Neural progenitor cell (in vitro differentiated cells): ENCODE results near the gene MTG2. TPM values are rescaled to one million over a fixed set of nuclear protein-coding genes. Genes with fewer than 3 reads are reported as not detected.

Experiments
- DNase-seq: peaks from one replicate; pipeline ENCODE4 v3.0.0-alpha.2; 2016; ENCODE audit warnings: low spot score
- H2AFZ ChIP-seq: fragments of 200-600 bp; sonication (generic); replicated peaks from 2 replicates; pipeline ENCODE4 v1.6.1; 2016; ENCODE audit warnings: antibody characterized with exemption
- H3F3A ChIP-seq: fragments of 200-600 bp; sonication (generic); 2 replicates; pipeline ENCODE4 v1.6.1; 2016; ENCODE audit warnings: antibody characterized with exemption, low read depth
- H3K27ac ChIP-seq: fragments of 200-600 bp; sonication (generic); 2 replicates; pipeline ENCODE4 v1.5.1; 2016; ENCODE audit warnings: mild to moderate bottlenecking
- H3K27me3 ChIP-seq: fragments of 200-600 bp; sonication (generic); 2 replicates; pipeline ENCODE4 v1.6.1; 2016; ENCODE audit warnings: mild to moderate bottlenecking, moderate library complexity
- H3K36me3 ChIP-seq: fragments of 200-600 bp; sonication (generic); 2 replicates; pipeline ENCODE4 v1.5.1; 2016
- H3K4me1 ChIP-seq: fragments of 200-600 bp; sonication (generic); 2 replicates; pipeline ENCODE4 v1.6.1; 2016; ENCODE audit warnings: mixed run types
- H3K4me2 ChIP-seq: fragments of 200-600 bp; sonication (generic); 2 replicates; pipeline ENCODE4 v1.6.1; 2016
- H3K4me3 ChIP-seq: fragments of 200-600 bp; sonication (generic); 2 replicates; pipeline ENCODE4 v1.5.1; 2016
- H3K79me2 ChIP-seq: fragments of 200-600 bp; sonication (generic); 2 replicates; pipeline ENCODE4 v1.6.1; 2016; ENCODE audit warnings: low read depth
- H3K9ac ChIP-seq: fragments of 200-600 bp; sonication (generic); 2 replicates; pipeline ENCODE4 v1.6.1; 2016
- H3K9me3 ChIP-seq: fragments of 200-600 bp; sonication (generic); 2 replicates; pipeline ENCODE4 v1.5.1; 2016; ENCODE audit warnings: low read depth
- H4K20me1 ChIP-seq: fragments of 200-600 bp; sonication (generic); 2 replicates; pipeline ENCODE4 v1.6.1; 2016; ENCODE audit warnings: low read depth
- H3K27ac Mint-ChIP-seq: 3 replicates; pipeline ENCODE4 v1.8.0; 2021; ENCODE audit warnings: mixed read lengths
- H3K27me3 Mint-ChIP-seq: 2 replicates; pipeline ENCODE4 v1.8.0; 2022; ENCODE audit warnings: low read depth, mild to moderate bottlenecking, inconsistent platforms, moderate library complexity, mixed read lengths; ENCODE audit not compliant: insufficient read depth
- H3K36me3 Mint-ChIP-seq: 3 replicates; pipeline ENCODE4 v1.8.0; 2021; ENCODE audit warnings: mixed read lengths
- H3K4me1 Mint-ChIP-seq: 3 replicates; pipeline ENCODE4 v1.8.0; 2021; ENCODE audit warnings: mixed read lengths
- H3K4me3 Mint-ChIP-seq: 3 replicates; pipeline ENCODE4 v1.8.0; 2021; ENCODE audit warnings: mild to moderate bottlenecking, moderate library complexity, mixed read lengths
- H3K9me3 Mint-ChIP-seq: 3 replicates; pipeline ENCODE4 v1.8.0; 2020; ENCODE audit warnings: mixed read lengths
- EZH2 ChIP-seq: fragments of 200-600 bp; sonication (generic); IDR thresholded peaks from 2 replicates; pipeline ENCODE4 v1.6.1; 2017; ENCODE audit warnings: antibody characterized with exemption, mild to moderate bottlenecking, moderate library complexity
- EZH2phosphoT487 ChIP-seq: fragments of 200-600 bp; sonication (generic); IDR thresholded peaks from 2 replicates; pipeline ENCODE4 v1.6.1; 2017; ENCODE audit warnings: antibody characterized with exemption
- total RNA-seq: library from RNA; depleted of rRNA; stranded (reverse); fragments of >200 nt; gene quantifications from 2 replicates; pipeline ENCODE4 v1.2.3, GENCODE V29; 2015; ENCODE audit warnings: low replicate concordance
- TF ChIP-seq, protein P1 (sequence below): fragments of 200-600 bp; sonication (generic); IDR thresholded peaks from 2 replicates; pipeline ENCODE4 v1.5.1; 2017; ENCODE audit warnings: antibody characterized with exemption, mild to moderate bottlenecking

The MTG2 gene
- total RNA-seq, 1 donor from 2014 or later: 16.2 TPM

DNA sequence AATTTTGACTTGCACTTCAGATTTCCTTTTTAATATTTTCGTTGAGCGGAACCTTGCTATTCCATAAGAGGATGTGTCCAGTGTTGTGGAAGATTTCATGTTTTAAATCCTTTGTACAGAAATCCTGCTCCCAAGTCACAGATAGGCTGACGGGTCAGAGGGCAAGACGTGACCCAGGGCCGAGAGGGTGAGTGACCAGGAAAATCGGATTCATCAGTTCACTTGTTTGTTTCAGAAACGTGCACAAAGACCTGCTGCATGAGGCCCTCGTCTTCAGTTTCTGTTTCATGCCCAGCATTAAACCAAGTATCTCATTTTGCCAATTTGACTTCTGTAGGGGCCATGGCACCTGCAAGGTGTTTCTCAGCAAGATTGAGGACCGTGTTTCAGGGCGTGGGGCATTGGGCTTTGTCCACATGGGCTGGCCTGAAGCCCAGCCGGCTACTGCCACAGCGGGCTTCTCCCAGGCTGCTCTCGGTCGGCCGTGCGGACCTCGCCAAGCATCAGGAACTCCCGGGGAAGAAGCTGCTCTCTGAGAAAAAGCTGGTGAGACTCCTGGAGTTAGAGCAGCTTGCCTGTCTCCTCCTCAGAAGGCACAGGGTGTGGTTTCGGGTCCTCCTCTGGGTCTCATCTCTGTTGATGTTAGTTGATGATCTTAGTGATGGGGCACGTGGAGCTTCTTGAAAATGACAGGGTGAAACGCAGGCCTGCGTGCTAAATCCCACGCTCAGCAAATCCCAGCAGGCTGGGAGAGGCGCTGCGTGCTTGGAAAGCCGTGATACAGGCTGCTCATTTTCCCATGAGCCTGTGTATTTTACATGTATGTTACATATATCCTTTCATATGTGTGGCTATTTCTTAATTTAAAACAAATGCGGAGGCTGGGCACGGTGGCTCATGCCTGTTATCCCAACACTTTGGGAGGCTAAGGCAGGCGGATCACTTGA, 10.5 kb downstream of the MTG2 start:
- no peak overlapping the region for H3K4me3 Mint-ChIP-seq
- Histone ChIP-seq H3K4me1 (no peaks in the 10 kb centered on the region), H3K27ac (no peak overlapping the region), H3F3A (no peaks in the 10 kb centered on the region), H3K9me3 (no peaks in the 10 kb centered on the region), H4K20me1 (peaks cover 6% of the 10 kb centered on the region), H2AFZ (no peak overlapping the region), H3K4me3 (no peak overlapping the region), H3K27me3 (no peaks in the 10 kb centered on the region), H3K36me3 (no peaks in the 10 kb centered on the region), H3K4me2 (no peak overlapping the region), H3K9ac (no peak overlapping the region), H3K79me2 (peaks cover 6% of the 10 kb centered on the region)
- no peaks in the 10 kb centered on the region for H3K27me3 Mint-ChIP-seq
- H3K4me1 Mint-ChIP-seq: no peaks in the 10 kb centered on the region
- H3K9me3 Mint-ChIP-seq: no peaks in the 10 kb centered on the region
- peaks cover 6% of the 10 kb centered on the region for H3K36me3 Mint-ChIP-seq
- DNase-seq: no peak
- peak overlapping the region; percentile 53 for H3K27ac Mint-ChIP-seq
- TF ChIP-seq, protein P1, sequence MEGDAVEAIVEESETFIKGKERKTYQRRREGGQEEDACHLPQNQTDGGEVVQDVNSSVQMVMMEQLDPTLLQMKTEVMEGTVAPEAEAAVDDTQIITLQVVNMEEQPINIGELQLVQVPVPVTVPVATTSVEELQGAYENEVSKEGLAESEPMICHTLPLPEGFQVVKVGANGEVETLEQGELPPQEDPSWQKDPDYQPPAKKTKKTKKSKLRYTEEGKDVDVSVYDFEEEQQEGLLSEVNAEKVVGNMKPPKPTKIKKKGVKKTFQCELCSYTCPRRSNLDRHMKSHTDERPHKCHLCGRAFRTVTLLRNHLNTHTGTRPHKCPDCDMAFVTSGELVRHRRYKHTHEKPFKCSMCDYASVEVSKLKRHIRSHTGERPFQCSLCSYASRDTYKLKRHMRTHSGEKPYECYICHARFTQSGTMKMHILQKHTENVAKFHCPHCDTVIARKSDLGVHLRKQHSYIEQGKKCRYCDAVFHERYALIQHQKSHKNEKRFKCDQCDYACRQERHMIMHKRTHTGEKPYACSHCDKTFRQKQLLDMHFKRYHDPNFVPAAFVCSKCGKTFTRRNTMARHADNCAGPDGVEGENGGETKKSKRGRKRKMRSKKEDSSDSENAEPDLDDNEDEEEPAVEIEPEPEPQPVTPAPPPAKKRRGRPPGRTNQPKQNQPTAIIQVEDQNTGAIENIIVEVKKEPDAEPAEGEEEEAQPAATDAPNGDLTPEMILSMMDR: no peak
- no peak for TF ChIP-seq EZH2phosphoT487
- no peak for TF ChIP-seq EZH2

DNA sequence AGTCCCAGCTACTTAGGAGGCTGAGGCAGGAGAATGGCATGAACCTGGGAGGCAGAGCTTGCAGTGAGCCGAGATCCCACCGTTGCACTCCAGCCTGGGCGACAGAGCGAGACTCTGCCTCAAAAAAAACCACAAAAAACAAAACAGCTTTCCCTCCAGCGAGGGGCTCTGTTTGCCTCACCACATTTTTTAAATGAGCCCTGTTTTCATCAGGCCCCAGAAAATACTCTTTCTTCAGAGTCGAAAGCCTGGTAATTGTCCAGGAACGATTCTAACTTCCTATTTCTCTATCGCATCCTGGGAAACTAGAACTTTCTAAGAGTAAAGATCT, 12.2 kb downstream of the MTG2 start:
- Histone ChIP-seq H3K36me3 (no peaks in the 10 kb centered on the region), H3K27ac (no peak overlapping the region), H2AFZ (no peak overlapping the region), H3K27me3 (no peaks in the 10 kb centered on the region), H3K79me2 (no peaks in the 10 kb centered on the region), H3K9me3 (no peaks in the 10 kb centered on the region), H3K4me1 (no peaks in the 10 kb centered on the region), H3K4me2 (no peak overlapping the region), H3K4me3 (no peak overlapping the region), H3F3A (no peaks in the 10 kb centered on the region), H4K20me1 (peaks cover 6% of the 10 kb centered on the region), H3K9ac (no peak overlapping the region)
- Mint-ChIP-seq H3K36me3 (peaks cover 14% of the 10 kb centered on the region), H3K4me3 (no peak overlapping the region), H3K27me3 (no peaks in the 10 kb centered on the region), H3K9me3 (no peaks in the 10 kb centered on the region), H3K4me1 (no peaks in the 10 kb centered on the region), H3K27ac (no peak overlapping the region)
- TF ChIP-seq EZH2phosphoT487 (no peak), EZH2 (no peak)
- TF ChIP-seq, protein P1: no peak
- DNase-seq: no peak

- Histone ChIP-seq H3K27me3 (no peaks in the 10 kb centered on the region), H3K9ac (no peak overlapping the region), H3F3A (no peaks in the 10 kb centered on the region), H3K36me3 (no peaks in the 10 kb centered on the region), H3K27ac (no peak overlapping the region), H2AFZ (no peak overlapping the region), H3K4me3 (no peak overlapping the region), H3K79me2 (no peaks in the 10 kb centered on the region), H3K4me2 (no peak overlapping the region), H3K9me3 (no peaks in the 10 kb centered on the region), H3K4me1 (no peaks in the 10 kb centered on the region), H4K20me1 (peaks cover 6% of the 10 kb centered on the region)
- Mint-ChIP-seq H3K36me3 (peaks cover 17% of the 10 kb centered on the region), H3K27me3 (no peaks in the 10 kb centered on the region), H3K9me3 (no peaks in the 10 kb centered on the region), H3K4me1 (no peaks in the 10 kb centered on the region), H3K27ac (no peak overlapping the region), H3K4me3 (no peak overlapping the region)
- TF ChIP-seq EZH2 (no peak), EZH2phosphoT487 (no peak)
- TF ChIP-seq, protein P1: no peak
- DNase-seq: no peak
Observed at GRCh38 chr20:62195736-62196135, 12.9 kb downstream of the MTG2 start.
